NCI-H1417 treated with DMSO at 0.1 percent for 48 hours (cell line): Measurements from ENCODE around the gene TIMP2.
"Not testable (repeated sequence)": the region's sequence is repeated elsewhere in the genome, so short reads cannot be mapped to it uniquely, and the experiment has no call there.

Experiments
- DNase-seq: peaks from one replicate; lab custom pipeline; 2025; lab: John Stamatoyannopoulos, UW

Gene TIMP2

DNA sequence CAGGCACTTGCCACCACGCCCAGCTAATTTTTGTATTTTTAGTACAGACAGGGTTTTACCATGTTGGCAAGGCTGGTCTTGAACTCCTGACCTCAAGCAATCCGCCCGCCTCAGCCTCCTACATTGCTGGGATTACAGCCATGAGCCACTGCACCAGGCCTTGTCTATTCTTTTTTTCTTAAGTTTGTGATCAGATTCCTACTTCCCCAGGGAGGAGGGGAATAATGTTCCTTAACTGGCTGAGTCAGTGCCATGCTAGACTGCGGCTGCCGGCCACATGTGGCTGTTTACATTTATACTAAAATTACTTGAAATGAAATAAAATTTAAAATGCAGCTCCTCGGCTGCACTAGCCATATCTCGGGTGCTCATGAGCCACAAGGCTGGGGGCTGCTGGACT is 56.8 kb downstream of the TIMP2 start:
- DNase-seq, result no peak

- not testable (repeated sequence) for DNase-seq
Measured at GRCh38 chr17:78867046-78867445, 58.1 kb downstream of the TIMP2 start.

DNA sequence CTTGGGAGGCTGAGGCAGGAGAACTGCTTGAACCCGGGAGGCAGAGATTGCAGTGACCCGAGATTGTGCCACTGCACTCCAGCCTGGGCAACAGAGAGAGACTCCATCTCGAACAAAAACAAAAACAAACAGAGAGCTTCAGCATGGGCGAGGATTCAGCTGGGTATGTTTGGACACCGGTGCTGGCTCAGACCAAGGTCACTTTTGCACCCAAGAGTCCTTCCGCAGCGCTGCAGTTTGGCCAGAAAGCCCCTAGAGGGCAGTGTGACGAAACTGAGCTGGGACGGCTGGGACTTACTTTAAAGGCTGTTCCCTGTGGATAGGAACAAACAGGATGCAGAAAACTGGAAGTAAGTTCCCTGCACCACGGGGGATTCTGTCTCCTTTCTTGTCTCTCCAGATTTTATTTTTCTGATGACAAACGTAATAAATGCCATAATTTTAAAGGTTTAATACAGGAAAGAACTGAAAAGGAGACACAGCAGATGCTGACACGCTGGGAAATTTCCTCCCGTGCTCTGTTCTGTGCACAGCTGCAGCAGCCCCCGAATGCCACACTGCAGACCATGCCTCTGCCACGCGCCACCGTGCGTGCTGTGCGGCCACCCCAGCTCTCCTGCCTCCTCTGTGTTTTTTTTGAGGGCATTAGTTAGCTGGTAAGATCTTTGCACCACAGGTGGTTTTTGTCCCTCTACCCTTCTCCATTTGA is 59.4 kb downstream of the TIMP2 start:
- no peak for DNase-seq

- no peak for DNase-seq
Measured at GRCh38 chr17:78864117-78864516, 61.1 kb downstream of the TIMP2 start.

DNA sequence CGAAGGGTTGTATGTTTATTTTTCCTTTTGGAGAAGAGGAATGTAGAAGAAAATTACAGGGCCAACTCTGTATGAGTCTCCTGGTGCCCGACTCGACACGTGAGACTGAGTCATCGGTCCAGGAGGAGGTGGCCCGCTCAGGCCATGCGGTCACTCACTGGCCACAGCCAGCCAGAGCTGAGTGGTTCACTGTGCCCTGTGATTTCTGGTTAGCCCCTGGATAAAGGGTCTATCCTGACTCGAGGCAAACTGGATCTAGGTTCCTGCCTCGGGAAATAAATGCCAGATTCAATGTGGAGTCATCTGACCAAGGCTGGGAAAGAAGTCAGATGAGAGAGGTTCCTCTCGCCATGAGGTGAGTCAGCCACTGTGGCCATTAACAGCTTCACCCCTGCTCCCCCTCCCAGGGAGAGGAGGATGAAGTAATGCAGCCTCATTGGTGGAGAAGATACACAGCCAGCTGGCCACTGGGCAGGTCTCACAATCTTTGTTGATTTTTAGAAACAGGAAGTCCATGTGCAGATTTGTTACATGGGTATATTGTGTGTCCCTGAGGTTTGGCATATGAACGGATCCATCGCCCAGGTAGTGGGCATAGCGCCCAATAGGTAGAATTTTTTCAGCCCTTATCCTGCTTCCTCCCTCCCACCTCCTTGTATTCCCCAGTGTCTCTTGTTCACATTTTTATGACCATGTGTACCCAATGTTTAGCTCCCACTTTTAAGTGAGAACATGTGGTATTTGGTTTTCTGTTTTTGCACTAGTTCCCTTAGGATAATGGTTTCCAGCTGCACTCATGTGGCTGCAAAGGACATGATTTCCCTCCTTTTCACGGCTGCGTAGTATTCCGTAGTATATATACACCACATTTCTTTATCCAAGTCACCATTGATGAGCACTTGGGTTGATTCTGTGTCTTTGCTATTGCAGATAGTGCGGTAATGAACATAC is 62.8 kb downstream of the TIMP2 start:
- no peak for DNase-seq

DNA sequence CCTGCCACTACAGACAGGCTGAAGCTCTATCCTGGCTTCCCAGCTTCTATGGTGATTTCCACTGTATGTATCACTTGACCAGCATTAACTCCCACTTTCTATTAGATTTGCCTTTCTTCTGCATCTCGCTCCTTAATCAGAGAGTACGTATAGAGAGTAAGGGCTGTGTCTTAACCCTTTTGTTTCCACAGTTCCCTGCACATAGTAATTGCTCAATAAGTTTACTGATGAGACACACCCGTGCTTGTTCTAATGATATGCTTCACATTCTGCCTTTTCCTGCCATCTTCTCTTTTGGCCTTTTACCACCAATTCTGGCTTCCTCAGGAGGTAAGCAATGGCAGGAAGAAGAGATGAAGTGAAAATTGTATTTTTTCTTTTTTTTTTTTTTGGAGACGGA is 64.0 kb downstream of the TIMP2 start:
- DNase-seq, result no peak

- DNase-seq, result no peak
Measured at GRCh38 chr17:78859051-78859450, 66.1 kb downstream of the TIMP2 start.

DNA sequence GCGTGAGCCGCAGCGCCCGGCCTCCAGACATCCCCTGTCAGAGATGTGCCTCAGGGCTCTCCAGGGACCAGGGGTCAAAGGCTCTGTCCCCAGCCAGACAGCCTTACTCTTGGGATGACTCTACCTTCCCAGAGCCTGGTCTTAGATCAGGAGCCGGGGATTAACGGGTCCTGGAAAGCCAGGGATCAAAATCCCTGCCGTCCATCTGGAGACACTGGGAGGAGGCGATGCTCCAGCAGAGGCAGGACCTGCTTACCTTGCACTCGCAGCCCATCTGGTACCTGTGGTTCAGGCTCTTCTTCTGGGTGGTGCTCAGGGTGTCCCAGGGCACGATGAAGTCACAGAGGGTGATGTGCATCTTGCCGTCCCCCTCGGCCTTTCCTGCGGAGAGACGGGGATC is 67.9 kb downstream of the TIMP2 start:
- no peak for DNase-seq

GRCh38 chr17:78855561-78856165 is 69.5 kb downstream of the TIMP2 start:
- no peak for DNase-seq

GRCh38 chr17:78854508-78854907 is 70.7 kb downstream of the TIMP2 start:
- DNase-seq, result no peak

GRCh38 chr17:78853926-78854394 is 71.2 kb downstream of the TIMP2 start:
- DNase-seq, result no peak

GRCh38 chr17:78852709-78853121 is 72.5 kb downstream of the TIMP2 start:
- no peak for DNase-seq

DNA sequence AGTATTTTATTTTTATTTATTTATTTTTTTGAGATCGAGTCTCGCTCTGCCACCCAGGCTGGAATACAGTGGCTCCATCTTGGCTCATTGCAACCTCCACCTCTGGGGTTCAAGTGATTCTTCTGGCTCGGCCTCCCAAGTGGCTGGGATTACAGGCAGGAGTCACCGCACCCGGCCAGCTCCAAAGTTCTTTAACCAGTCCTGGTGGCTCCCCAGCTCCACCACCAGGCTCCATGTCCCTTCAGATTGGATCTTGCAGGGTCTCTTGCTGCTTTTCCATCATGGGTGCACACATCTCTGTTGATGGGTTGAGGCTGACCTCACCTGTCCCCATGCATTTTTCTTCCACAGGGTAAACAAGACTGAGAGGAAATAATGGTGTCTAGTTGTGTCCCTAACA is 76.2 kb downstream of the TIMP2 start:
- no peak for DNase-seq

DNA sequence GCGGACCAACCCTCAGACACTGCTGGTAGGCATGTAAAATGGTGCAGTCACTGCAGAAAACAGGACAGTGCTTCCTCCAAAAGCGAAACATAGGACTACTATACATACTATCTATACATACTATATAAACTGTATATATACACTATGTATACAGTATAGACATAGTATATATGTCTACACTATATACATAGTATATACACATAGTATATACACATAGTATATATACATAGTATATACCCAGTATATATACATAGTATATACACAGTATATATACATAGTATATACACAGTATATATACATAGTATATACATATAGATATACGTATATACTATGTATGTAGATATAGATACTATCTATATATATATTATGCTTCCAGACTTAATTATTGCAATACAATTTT is 78.1 kb downstream of the TIMP2 start:
- no peak for DNase-seq

GRCh38 chr17:78844301-78845005 is 80.7 kb downstream of the TIMP2 start:
- DNase-seq, result no peak

GRCh38 chr17:78842881-78843565 is 82.2 kb downstream of the TIMP2 start:
- no peak for DNase-seq

DNA sequence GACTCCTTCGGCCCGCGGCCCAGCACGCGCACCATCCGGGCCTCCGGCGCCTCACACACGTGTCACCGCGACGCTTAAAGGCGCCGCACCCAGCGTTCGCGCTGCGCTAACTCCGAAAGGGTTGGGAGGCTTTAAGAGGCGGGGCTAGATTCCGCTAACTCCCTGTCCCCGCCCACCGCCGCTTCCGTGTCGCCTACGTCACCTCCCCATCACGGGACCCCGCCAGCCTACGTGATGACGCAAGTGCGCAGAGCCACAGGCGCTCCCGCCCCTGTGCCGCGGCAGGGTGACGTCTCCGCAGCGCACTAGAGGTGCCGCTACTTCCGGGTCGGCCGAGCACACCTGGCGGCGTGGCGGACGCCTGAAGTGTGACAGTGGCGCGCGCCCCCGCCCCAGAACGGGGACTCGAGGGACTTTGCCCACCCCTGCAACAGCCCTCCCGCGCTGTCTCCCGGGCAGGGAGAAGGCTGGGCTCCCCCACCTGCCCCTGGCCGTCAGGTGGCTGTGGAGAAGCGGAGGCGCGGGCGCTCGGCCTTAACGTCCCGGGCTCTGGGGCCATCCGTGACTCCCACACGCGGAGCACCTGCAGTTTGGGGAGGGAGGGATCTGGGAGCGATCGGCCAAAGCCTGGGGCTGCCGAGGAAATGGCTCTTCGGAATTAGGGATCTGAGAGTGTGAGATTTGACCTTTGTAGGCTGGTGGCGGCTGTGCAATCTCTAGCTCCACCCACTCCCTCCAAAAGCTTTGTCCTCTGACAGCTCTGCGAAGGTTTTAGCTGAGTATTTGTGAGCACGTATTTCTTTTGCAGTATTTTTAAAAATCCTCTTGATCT is 84.2 kb downstream of the TIMP2 start, which contains the start of gene USP36:
USP36 (minus strand) TSS at position 35 of the 832 bp plus-strand sequence. CDS start 4,451 bp downstream, outside the sequence.
- DNase-seq, result peak; percentile 95

- DNase-seq, result no peak
Measured at GRCh38 chr17:78840530-78840779, 84.7 kb downstream of the TIMP2 start.

- DNase-seq, result no peak
Measured at GRCh38 chr17:78839762-78840529, 85.2 kb downstream of the TIMP2 start.

DNA sequence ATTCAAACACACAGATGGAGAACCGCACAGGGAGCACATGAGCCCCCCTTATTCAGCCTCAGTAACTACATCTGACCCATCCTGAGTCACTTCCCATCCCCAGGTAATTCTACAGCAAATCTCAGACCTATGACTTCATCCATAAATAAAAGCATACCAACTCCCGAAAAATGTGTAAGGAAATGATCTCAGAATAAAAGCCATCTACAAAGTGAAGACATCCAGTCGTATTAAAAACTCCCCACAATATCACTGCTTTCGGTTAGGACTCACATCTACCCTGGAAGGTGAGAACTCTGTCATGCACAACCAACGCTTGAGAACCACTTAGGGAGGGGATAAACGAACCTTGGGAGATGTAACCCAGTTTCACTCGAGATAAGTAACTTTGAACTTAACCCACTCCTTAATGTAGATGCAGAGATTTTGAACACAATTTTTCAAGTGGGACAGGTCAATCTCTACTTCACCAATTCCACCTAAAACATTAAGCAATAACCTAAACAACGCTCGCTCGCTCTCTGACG is 85.9 kb downstream of the TIMP2 start:
- DNase-seq, result no peak
